Dedifferentiated amniotic fluid mesenchymal stem cell (primary cell): ENCODE data around the gene PEX19.
"Not testable (repeated sequence)": the region's sequence is repeated elsewhere in the genome, so short reads cannot be mapped to it uniquely, and the experiment has no call there.

ENCODE experiments used
- DNase-seq: peaks from one replicate; pipeline ENCODE4 v3.0.0-alpha.2; 2016; ENCODE audit errors: extremely low spot score

Gene PEX19, protein sequence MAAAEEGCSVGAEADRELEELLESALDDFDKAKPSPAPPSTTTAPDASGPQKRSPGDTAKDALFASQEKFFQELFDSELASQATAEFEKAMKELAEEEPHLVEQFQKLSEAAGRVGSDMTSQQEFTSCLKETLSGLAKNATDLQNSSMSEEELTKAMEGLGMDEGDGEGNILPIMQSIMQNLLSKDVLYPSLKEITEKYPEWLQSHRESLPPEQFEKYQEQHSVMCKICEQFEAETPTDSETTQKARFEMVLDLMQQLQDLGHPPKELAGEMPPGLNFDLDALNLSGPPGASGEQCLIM

DNA sequence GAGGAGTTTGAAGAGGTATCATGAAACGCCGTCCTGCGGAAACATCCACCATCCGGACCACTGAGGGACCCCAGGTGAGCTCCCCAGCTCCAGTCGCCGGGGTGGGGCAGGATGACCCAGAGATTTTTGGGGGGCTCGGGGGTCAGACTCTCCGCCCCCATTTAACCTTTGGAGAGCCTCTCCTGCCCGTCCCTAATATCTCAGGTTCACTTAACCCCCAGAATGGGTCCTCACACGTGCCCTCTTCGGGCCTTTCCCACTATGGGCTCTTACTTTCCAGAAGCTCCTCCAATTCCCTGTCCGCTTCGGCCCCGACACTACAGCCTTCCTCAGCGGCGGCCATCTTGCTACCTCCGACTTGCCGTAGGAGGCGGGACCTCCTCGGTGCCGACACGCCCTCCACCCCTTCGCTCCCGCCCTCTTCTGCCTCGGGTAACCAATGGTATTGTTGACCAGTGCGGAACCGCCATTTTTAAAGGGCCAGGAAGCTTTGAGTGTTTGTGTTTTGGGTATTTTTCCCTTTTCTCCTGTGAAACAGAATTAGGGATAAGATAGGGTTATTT, at the start of gene PEX19:
PEX19 (minus strand) TSS at position 352 of the 563 bp plus-strand sequence; CDS start at position 343, 9 bp downstream.
- DNase-seq, result peak; percentile 90

DNA sequence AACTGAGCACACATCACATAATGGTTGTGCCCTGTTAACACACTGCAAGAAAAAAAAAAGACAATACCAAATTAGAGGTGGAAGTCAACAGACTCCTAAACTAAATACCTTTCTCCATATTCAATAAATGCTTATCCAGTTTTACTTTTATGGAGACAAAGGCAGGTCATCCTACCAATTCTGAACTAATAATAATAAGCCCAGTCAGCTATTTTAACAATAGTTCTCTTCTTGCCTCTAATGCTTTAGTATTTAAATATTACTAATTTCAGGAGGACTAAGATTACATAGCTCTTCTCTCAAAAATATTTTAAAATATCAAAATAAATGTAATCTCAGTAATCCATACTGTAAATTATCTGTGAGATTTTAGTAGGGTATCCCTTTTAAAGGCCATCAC, 47.6 kb upstream of the PEX19 start:
- no peak for DNase-seq

DNA sequence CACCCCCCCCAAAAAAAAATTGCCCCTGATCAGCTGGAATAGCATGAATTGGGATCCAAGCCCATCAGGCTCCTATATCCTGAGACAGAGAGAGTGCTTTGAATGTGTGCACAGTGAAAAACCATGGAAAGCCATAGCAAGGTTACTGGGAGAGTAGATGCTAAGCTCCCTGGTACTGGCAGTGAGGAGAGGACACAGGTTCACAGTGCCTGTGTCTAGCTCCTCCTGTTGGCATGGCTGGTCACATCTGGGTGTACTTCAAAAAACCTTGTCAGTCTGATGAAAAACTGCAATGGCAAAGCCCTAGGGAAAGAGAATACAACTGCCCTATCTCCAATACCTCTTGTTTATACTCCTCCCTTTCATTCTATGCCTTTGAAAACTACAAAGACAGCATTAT, 45.2 kb upstream of the PEX19 start:
- no peak for DNase-seq

- DNase-seq, result no peak
Observed at GRCh38 chr1:160328184-160328583, 43.3 kb upstream of the PEX19 start.

GRCh38 chr1:160326418-160326817, 41.5 kb upstream of the PEX19 start:
- DNase-seq, result no peak

- DNase-seq, result no peak
Observed at GRCh38 chr1:160325252-160325651, 40.3 kb upstream of the PEX19 start.

DNA sequence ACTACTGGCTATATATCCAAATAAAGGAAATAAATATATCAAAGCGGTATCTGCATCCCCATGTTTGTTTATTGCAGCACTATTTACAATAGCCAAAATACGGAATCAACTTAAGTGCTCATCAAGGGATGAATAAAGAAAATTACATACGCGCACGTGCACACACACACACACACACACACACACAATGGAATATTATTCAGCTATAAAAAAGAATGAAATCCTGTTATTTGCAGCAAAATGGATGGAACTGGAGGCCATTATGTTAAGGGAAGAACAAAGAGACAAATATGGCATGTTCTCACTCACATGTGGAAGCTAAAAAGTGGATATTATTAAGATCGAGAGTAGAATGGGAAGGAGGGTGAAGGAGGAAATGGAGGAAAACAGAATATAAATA, 37.9 kb upstream of the PEX19 start:
- DNase-seq, result no peak

DNA sequence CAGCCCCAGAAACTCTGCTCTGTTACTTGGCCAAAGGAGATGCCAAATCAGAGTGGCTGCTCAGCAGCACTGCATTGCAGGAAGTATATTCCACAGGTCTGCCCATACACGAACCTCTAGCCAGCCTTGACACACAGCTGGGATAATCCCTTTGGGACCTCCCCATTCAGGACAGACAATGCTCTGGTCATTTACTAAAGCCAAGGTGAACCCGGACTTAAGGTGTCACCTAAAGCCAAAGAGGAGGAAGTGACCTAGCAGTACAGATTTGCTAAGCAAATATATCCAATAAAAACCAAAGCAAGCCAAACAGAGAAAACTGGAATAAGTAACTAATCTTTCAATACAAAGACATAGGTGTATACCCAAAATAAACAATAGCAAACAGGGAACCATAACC, 30.4 kb upstream of the PEX19 start:
- DNase-seq, result no peak

- no peak for DNase-seq
Observed at GRCh38 chr1:160309571-160309970, 24.6 kb upstream of the PEX19 start.

- DNase-seq, result no peak
Observed at GRCh38 chr1:160309185-160309557, 24.2 kb upstream of the PEX19 start.

GRCh38 chr1:160308451-160309184, 23.7 kb upstream of the PEX19 start:
- no peak for DNase-seq

DNA sequence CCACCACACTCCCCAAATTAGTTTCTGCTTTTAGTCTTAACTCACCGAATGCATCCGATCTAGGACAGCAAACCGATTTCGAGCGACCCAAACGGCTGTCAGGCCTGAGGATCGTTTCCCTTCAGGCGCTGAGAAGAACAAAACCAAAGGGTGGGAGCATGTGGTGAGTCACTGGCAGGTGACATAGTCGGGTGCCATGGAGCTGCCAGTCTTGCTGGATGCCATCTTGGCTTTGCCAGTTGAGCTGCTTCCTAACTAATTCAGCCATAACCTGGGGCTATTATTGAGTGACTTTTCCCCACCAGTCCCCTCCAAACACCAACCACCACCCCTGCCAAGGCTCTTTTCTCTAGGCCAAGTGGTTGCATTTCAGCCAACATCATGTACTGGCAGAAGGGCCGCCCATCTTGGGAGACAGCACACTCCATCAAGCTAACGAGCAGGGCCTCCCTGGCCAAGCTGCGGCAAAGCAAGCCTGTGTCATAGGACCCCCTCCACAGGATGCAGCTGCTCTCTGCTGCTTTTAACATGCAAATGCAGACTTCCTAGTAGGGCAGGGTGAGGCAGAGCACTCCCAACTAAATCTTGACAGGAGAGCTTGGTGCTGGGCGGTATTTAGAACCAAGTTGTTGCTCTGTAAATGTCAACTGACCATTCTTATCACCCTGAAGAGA, 22.3 kb upstream of the PEX19 start:
- no peak for DNase-seq

DNA sequence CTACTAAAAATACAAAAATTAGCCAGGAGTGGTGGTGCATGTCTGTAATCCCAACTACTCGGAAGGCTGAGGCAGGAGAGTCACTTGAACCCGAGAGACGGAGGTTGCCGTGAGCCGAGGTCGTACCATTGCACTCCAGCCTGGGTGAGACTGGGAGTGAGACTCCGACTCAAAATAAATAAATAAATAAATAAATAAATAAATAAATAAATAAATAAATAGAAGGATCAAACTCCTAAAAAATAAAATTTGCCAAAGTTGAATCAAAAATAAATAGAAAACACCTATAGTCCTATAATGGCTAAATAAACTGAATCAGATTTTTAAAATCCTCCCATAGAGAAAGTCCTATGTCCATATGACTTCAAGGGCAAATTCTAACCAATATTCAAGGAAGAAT, 15.2 kb upstream of the PEX19 start:
- DNase-seq, result no peak

- no peak for DNase-seq
Observed at GRCh38 chr1:160296036-160296435, 11.1 kb upstream of the PEX19 start.

DNA sequence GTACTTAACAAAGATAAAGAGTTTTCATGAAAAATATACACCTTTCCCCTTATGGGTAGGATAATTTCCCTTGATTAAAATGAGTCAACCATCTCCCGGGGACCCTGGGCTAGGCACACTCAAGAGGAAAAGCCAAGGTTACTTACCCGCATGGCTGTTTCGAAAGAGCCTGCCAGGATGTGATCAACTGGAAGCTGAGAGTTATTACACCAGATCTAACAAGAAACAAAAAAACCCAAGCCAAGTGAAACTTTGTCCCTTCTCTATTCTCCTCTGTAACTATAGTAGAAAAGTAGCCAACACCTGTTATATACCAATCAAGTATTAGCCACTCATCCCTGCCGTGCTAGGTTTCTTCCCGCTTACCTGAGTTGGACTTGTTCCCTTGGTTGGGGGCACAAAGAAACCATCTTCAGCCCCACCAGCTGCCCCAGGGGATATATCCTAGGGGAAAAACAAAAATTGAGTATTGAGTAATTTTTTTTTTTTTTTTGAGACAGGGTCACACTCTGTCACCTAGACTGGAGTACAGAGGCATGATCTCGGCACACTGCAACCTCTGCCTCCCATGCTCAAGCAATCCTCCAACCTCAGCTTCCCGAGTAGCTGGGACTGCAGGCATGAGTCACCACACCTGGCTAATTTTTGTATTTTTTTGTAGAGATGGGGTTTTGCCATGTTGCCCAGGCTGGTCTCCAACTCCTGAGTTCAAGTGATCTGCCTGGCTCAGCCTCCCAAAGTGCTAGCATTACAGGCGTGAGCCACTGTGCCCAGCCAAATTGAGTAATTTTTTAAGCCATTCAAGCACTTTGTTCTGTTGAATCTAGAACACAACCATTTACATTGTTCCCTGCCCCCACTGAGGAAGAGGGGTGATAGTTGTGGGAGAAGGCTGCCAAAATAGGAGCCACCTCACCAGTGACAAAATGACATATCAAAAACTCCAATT, 8.4 kb upstream of the PEX19 start:
- DNase-seq, result no peak

GRCh38 chr1:160291248-160292220, 6.6 kb upstream of the PEX19 start:
- DNase-seq, result peak; percentile 45

DNA sequence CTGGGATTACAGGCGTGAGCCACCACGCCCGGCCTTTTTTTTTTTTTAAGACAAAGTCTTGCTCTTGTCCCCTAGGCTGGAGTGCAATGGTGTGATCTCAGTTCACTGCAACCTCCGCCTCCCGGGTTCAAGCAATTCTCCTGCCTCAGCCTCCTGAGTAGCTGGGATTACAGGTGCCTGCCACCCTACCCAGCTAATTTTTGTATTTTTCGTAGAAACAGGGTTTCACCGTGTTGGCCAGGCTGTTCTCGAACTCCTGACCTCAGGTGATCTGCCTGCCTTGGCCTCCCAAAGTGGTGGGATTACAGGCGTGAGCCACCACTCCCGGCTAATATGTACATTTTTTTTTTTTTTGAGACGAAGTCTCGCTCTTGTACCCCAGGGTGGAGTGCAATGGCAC, 2.8 kb upstream of the PEX19 start:
- not testable (repeated sequence) for DNase-seq

GRCh38 chr1:160285506-160285905, 573 bp upstream of the PEX19 start:
- DNase-seq, result no peak

DNA sequence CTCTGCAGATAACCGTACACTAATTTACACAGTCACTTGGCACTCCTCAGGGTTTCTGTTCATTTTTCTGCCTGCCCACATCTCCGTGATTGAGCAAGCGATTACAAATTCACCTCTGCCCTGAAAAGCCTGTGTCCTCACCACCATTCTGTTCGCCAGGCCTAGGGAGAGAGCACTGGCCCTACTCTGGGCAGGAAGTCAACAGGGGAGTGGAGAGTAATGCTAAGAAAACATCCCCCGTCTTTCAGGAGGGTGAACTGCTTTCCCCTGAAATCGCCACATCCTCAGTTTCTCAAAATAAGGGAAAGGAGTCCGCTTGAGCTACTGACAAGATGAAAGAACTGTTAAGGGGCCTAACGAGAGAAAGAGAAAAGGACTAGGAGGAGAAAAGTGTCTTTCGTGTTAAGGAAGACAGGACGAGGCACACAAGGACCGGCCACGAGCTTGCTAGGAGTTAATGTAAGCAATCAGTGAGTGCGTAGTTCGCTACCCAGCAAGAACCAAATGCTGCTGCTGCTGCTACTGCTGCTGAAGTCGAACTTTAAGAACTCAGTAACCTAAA, 632 bp downstream of the PEX19 start:
- DNase-seq, result peak; percentile 40

GRCh38 chr1:160282807-160283206, 2.1 kb downstream of the PEX19 start:
- DNase-seq, result no peak
